ENCODE data around the gene GIT1. TPM values are rescaled to one million over a fixed set of nuclear protein-coding genes. Genes with fewer than 3 reads are reported as not detected.

Gene GIT1
- total and polyA plus RNA-seq, 2 donors (not counting 3 experiments of a cell fraction or from before 2014, with no cell fraction given), result 75.5 to 92.5 TPM

GRCh38 chr17:29607557-29608195 lies 18.2 kb upstream of the GIT1 start:
- POLR2A ChIA-PET, result no interaction called here
- H3K36me3 ChIP-seq (ENCODE audit: control insufficient read depth in 2 of 2, extremely low read depth in 1 of 2, insufficient read depth in 2 of 2, low read length in 2 of 2), result peaks cover 0 to 4% of the 10 kb centered on the region in 2 experiments
- intact Hi-C loops (cut with micrococcal nuclease), result no loop called here

More at GRCh38 chr17:29607557-29608195, 18.2 kb upstream of the GIT1 start:
- TF ChIP-seq GATA2 (IDR thresholded peaks at IDR 0.05; ENCODE audit: insufficient read depth, insufficient read length, low read depth, low read length) (no peak), FOS (IDR thresholded peaks at IDR 0.05; ENCODE audit: borderline replicate concordance, insufficient read depth, low read length) (no peak), POLR2AphosphoS5 (IDR thresholded peaks at IDR 0.05; ENCODE audit: insufficient read depth, low read depth, low read length) (no peak), JUN (IDR thresholded peaks at IDR 0.05; ENCODE audit: borderline replicate concordance, insufficient read depth, insufficient read length, low read depth) (no peak), POLR2A (IDR thresholded peaks at IDR 0.05; ENCODE audit: low read depth, low read length) (no peak), EZH2 (IDR thresholded peaks at IDR 0.05; ENCODE audit: borderline replicate concordance, low read depth, low read length, severe bottlenecking) (no peak), MYC (IDR thresholded peaks at IDR 0.05; ENCODE audit: low read depth, low read length) (no peak)
- TF ChIP-seq, protein P1, sequence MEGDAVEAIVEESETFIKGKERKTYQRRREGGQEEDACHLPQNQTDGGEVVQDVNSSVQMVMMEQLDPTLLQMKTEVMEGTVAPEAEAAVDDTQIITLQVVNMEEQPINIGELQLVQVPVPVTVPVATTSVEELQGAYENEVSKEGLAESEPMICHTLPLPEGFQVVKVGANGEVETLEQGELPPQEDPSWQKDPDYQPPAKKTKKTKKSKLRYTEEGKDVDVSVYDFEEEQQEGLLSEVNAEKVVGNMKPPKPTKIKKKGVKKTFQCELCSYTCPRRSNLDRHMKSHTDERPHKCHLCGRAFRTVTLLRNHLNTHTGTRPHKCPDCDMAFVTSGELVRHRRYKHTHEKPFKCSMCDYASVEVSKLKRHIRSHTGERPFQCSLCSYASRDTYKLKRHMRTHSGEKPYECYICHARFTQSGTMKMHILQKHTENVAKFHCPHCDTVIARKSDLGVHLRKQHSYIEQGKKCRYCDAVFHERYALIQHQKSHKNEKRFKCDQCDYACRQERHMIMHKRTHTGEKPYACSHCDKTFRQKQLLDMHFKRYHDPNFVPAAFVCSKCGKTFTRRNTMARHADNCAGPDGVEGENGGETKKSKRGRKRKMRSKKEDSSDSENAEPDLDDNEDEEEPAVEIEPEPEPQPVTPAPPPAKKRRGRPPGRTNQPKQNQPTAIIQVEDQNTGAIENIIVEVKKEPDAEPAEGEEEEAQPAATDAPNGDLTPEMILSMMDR (IDR thresholded peaks at IDR 0.05; ENCODE audit: extremely low read depth in 1 of 2, insufficient read depth in 1 of 2, low read depth in 1 of 2, low read length in 2 of 2), result no peak
- TF ChIP-seq, protein P2, sequence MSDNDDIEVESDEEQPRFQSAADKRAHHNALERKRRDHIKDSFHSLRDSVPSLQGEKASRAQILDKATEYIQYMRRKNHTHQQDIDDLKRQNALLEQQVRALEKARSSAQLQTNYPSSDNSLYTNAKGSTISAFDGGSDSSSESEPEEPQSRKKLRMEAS (IDR thresholded peaks at IDR 0.05; ENCODE audit: insufficient read depth, insufficient read length), result no peak
- Histone ChIP-seq H3K4me3 (replicated peaks in 1 of 3; ENCODE audit: insufficient read depth in 1 of 3, low read depth in 1 of 3, low read length in 3 of 3) (no peak overlapping the region), H4K20me1 (replicated peaks; ENCODE audit: control insufficient read depth, extremely low read depth, insufficient read depth, low read length) (no peaks in the 10 kb centered on the region), H2AFZ (ENCODE audit: low read depth, low read length) (no peak overlapping the region), H3K4me1 (ENCODE audit: control insufficient read depth, extremely low read depth, insufficient read depth, low read length) (no peaks in the 10 kb centered on the region), H3K79me2 (ENCODE audit: control insufficient read depth, insufficient read depth, low read length) (no peaks in the 10 kb centered on the region), H3K9me1 (replicated peaks; ENCODE audit: control insufficient read depth, extremely low read depth, insufficient read depth, low read length) (no peaks in the 10 kb centered on the region), H3K9ac (replicated peaks; ENCODE audit: extremely low read depth, insufficient read depth, low read length) (no peak overlapping the region), H3K9me3 (replicated peaks; ENCODE audit: control insufficient read depth, insufficient read depth, low read length) (no peaks in the 10 kb centered on the region), H3K27me3 (ENCODE audit: control insufficient read depth in 2 of 2, insufficient read depth in 2 of 2, low read length in 2 of 2) (no peaks in the 10 kb centered on the region), H3K27ac (ENCODE audit: insufficient read depth, low read depth, low read length) (no peak overlapping the region), H3K4me2 (ENCODE audit: insufficient read depth, low read length) (no peak overlapping the region)
- DNase-seq (ENCODE audit: low read depth, low spot score), result no peak
- dilution Hi-C loops (cut with MboI; ENCODE audit: extremely low pct_ligation_motif_present, low sequenced_read_pairs), result no loop called here
- FAIRE-seq, result no peak
- no TSS peak for BruUV-seq (replicated peaks)
- CTCF ChIA-PET, result interaction anchor here (2.9 kb wide), 1 partner anchor 10 kb away, joined by 15 read pairs; no protein-coding TSS in a partner anchor
